ENCODE results near the gene THRA.

THRA gene

DNA sequence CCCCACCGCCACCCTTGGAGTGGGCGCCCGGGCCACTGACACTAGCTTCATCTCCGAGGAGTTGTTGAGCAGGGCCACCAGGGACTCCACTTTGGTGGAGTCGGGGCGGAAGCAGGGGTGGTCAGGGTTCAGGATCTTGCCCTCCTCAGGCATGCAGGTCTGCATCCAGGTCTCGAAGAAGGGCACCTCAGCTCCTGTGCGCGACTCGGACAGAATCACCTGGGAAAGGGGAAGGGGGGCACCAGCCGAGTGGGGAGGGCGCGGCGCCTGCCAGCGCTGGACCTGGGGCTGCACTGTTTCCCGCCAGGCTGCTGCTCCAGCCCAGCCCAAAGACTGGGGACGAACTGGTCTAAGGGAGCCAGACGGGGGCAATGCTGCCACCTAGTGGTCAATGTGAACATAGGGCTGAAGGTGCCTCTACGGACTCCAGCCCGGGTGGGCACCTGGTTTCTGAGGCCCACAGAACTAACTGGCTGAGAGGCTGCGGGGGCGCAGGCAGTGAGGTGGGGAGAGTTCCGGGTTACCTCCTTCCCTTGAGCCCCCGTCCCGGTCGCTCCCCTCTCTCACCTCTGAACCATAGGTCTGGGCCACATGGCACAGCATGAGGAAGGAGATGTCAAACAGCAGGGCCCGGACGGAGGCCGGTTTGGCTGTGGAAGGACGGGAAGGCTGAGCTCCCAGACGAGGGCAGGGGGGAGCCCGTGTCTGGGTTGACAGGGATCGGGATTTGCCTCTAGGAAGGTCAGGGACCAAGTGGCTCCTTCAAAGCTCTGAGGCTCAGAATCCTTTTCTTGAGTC, 35.8 kb upstream of the THRA start:
- Histone ChIP-seq H4K20me1 (ENCODE audit: control insufficient read depth, insufficient read depth, low read depth, low read length) (no peaks in the 10 kb centered on the region), H3K36me3 (ENCODE audit: control insufficient read depth, low read length) (peaks cover 56% of the 10 kb centered on the region), H3K4me2 (ENCODE audit: low read length) (no peak overlapping the region), H3K4me1 (ENCODE audit: control insufficient read depth, low read length) (no peaks in the 10 kb centered on the region), H3K9me2 (replicated peaks; ENCODE audit: control insufficient read depth, low read length) (no peaks in the 10 kb centered on the region), H3K4me3 (ENCODE audit: low read length) (no peak overlapping the region), H3K79me2 (ENCODE audit: control insufficient read depth, low read length) (no peaks in the 10 kb centered on the region), H3K9me3 (ENCODE audit: control insufficient read depth, insufficient read depth, low read length) (no peaks in the 10 kb centered on the region), H3K27ac (ENCODE audit: low read depth, low read length) (no peak overlapping the region), H3K27me3 (ENCODE audit: control insufficient read depth, low read length) (no peaks in the 10 kb centered on the region), H3F3A (ENCODE audit: control insufficient read depth, insufficient read depth) (no peaks in the 10 kb centered on the region)
- no peak for TF ChIP-seq EZH2phosphoT487 (IDR thresholded peaks at IDR 0.05; ENCODE audit: borderline replicate concordance, low read length)
- TF ChIP-seq, protein P1, sequence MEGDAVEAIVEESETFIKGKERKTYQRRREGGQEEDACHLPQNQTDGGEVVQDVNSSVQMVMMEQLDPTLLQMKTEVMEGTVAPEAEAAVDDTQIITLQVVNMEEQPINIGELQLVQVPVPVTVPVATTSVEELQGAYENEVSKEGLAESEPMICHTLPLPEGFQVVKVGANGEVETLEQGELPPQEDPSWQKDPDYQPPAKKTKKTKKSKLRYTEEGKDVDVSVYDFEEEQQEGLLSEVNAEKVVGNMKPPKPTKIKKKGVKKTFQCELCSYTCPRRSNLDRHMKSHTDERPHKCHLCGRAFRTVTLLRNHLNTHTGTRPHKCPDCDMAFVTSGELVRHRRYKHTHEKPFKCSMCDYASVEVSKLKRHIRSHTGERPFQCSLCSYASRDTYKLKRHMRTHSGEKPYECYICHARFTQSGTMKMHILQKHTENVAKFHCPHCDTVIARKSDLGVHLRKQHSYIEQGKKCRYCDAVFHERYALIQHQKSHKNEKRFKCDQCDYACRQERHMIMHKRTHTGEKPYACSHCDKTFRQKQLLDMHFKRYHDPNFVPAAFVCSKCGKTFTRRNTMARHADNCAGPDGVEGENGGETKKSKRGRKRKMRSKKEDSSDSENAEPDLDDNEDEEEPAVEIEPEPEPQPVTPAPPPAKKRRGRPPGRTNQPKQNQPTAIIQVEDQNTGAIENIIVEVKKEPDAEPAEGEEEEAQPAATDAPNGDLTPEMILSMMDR (IDR thresholded peaks at IDR 0.05; ENCODE audit: low read depth, low read length, poor library complexity, severe bottlenecking), result peak; percentile 90

DNA sequence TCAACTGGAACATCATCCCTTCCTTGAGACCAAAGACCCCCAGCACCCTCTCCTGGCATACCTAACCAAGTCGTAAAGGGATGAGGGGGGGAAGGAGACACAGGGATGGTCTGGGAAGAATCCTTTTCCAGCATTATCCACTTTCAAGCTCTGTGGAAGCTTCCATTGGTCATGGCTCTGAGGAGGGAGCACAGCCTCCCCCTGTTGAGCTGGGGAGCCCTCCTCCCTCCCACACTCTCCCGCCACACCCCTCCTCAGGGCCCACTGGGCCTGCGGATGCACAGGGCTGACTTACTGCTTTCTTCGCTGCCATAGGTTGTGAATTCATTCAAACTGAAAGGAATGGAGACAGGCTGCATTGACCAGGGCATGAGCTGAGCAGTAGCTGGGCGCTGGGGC, 35.2 kb upstream of the THRA start:
- Histone ChIP-seq H4K20me1 (ENCODE audit: control insufficient read depth, insufficient read depth, low read depth, low read length) (no peaks in the 10 kb centered on the region), H3K36me3 (ENCODE audit: control insufficient read depth, low read length) (peaks cover 56% of the 10 kb centered on the region), H3K27me3 (ENCODE audit: control insufficient read depth, low read length) (no peaks in the 10 kb centered on the region), H3K79me2 (ENCODE audit: control insufficient read depth, low read length) (no peaks in the 10 kb centered on the region), H3K4me1 (ENCODE audit: control insufficient read depth, low read length) (no peaks in the 10 kb centered on the region), H3K4me2 (ENCODE audit: low read length) (no peak overlapping the region), H3K9me2 (replicated peaks; ENCODE audit: control insufficient read depth, low read length) (no peaks in the 10 kb centered on the region), H3K9me3 (ENCODE audit: control insufficient read depth, insufficient read depth, low read length) (no peaks in the 10 kb centered on the region), H3F3A (ENCODE audit: control insufficient read depth, insufficient read depth) (no peaks in the 10 kb centered on the region), H3K4me3 (ENCODE audit: low read length) (no peak overlapping the region), H3K27ac (ENCODE audit: low read depth, low read length) (no peak overlapping the region)
- TF ChIP-seq, protein P1 (IDR thresholded peaks at IDR 0.05; ENCODE audit: low read depth, low read length, poor library complexity, severe bottlenecking), result no peak
- no peak for TF ChIP-seq EZH2phosphoT487 (IDR thresholded peaks at IDR 0.05; ENCODE audit: borderline replicate concordance, low read length)

DNA sequence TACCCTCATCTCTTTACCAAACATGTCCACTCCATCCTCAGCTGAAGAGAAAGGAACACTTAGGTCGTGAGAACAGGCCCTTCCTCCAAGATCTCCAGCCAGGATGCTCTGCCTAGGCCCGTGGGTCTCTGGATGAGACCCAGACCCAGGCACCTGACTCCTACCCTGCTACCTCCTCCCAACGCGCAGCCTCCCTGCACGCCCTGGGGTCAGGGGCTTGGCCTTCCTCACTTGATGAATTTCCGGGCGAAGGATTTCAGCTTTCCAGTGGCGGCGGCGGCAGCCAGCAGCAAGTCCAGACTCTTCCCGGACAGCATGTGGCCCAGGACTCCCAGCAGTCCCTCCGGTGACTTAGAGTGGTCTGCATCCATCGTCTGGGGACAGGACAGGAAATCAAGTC, 34.2 kb upstream of the THRA start:
- Histone ChIP-seq H3K79me2 (ENCODE audit: control insufficient read depth, low read length) (no peaks in the 10 kb centered on the region), H4K20me1 (ENCODE audit: control insufficient read depth, insufficient read depth, low read depth, low read length) (no peaks in the 10 kb centered on the region), H3K4me2 (ENCODE audit: low read length) (no peak overlapping the region), H3K27me3 (ENCODE audit: control insufficient read depth, low read length) (no peaks in the 10 kb centered on the region), H3K27ac (ENCODE audit: low read depth, low read length) (no peak overlapping the region), H3K9me2 (replicated peaks; ENCODE audit: control insufficient read depth, low read length) (no peaks in the 10 kb centered on the region), H3K9me3 (ENCODE audit: control insufficient read depth, insufficient read depth, low read length) (no peaks in the 10 kb centered on the region), H3F3A (ENCODE audit: control insufficient read depth, insufficient read depth) (no peaks in the 10 kb centered on the region), H3K36me3 (ENCODE audit: control insufficient read depth, low read length) (peaks cover 63% of the 10 kb centered on the region), H3K4me1 (ENCODE audit: control insufficient read depth, low read length) (no peaks in the 10 kb centered on the region), H3K4me3 (ENCODE audit: low read length) (no peak overlapping the region)
- TF ChIP-seq, protein P1 (IDR thresholded peaks at IDR 0.05; ENCODE audit: low read depth, low read length, poor library complexity, severe bottlenecking), result no peak
- TF ChIP-seq EZH2phosphoT487 (IDR thresholded peaks at IDR 0.05; ENCODE audit: borderline replicate concordance, low read length), result no peak

Measured in DOHH2 (cell line).